Right lung (tissue), 10 donors: ENCODE data around the gene CNPPD1. TPM values are rescaled to one million over a fixed set of nuclear protein-coding genes. Genes with fewer than 3 reads are reported as not detected.

Experiments
- DNase-seq, 2 donors: peaks; one replicate each; pipeline ENCODE4 v3.0.0-alpha.2; 2013
- long read RNA-seq, 8 donors: transcript quantifications; one replicate each; lab custom pipeline, GENCODE V29; 2026
- polyA plus RNA-seq, 5 donors: library from polyadenylated mRNA; unstranded; fragments of 120-200 nt; gene quantifications; one replicate each; pipeline versions ENCODE4 v1.2.1 to v1.2.3, GENCODE V29; 2013; ENCODE audit warnings: inconsistent platforms in 1 of 5, low replicate concordance in 1 of 5; ENCODE audit not compliant: insufficient read length in 5 of 5, insufficient read depth in 1 of 5

CNPPD1 gene
- 10 to 100 TPM; 35.5 to 46.1 (median 38.5) TPM for polyA plus RNA-seq
- long read RNA-seq, donor 1, transcript CNPPD1-201 (8 exons, 2,060 nt), result major isoform, 19 of 64 reads
- long read RNA-seq, donor 1, partial matches to known transcripts, result 32 of 64 reads
- long read RNA-seq, donor 1, other reads (novel, unspliced or antisense), result 10 of 64 reads
- long read RNA-seq, donor 2, transcript CNPPD1-201 (8 exons, 2,060 nt), result major isoform, 7 of 7 reads
- long read RNA-seq, donor 2, partial matches to known transcripts, result 0 of 7 reads
- long read RNA-seq, donor 2, other reads (novel, unspliced or antisense), result 0 of 7 reads
- long read RNA-seq, donor 3, transcript CNPPD1-201 (8 exons, 2,060 nt), result major isoform, 10 of 14 reads
- long read RNA-seq, donor 3, partial matches to known transcripts, result 0 of 14 reads
- long read RNA-seq, donor 3, other reads (novel, unspliced or antisense), result 0 of 14 reads
- long read RNA-seq, donor 4, transcript CNPPD1-201 (8 exons, 2,060 nt), result major isoform, 8 of 9 reads
- long read RNA-seq, donor 4, partial matches to known transcripts, result 0 of 9 reads
- long read RNA-seq, donor 4, other reads (novel, unspliced or antisense), result 0 of 9 reads
- long read RNA-seq, donor 5, transcript CNPPD1-201 (8 exons, 2,060 nt), result major isoform, 9 of 23 reads
- long read RNA-seq, donor 5, partial matches to known transcripts, result 13 of 23 reads
- long read RNA-seq, donor 5, other reads (novel, unspliced or antisense), result 0 of 23 reads
- long read RNA-seq, donor 6, transcript CNPPD1-201 (8 exons, 2,060 nt), result major isoform, 12 of 21 reads
- long read RNA-seq, donor 6, partial matches to known transcripts, result 7 of 21 reads
- long read RNA-seq, donor 6, other reads (novel, unspliced or antisense), result 0 of 21 reads
- long read RNA-seq, donor 7, transcript CNPPD1-201 (8 exons, 2,060 nt), result major isoform, 26 of 32 reads
- long read RNA-seq, donor 7, partial matches to known transcripts, result 6 of 32 reads
- long read RNA-seq, donor 7, other reads (novel, unspliced or antisense), result 0 of 32 reads
- long read RNA-seq, donor 8, transcript CNPPD1-201 (8 exons, 2,060 nt), result major isoform, 5 of 5 reads
- long read RNA-seq, donor 8, partial matches to known transcripts, result 0 of 5 reads
- long read RNA-seq, donor 8, other reads (novel, unspliced or antisense), result 0 of 5 reads

DNA sequence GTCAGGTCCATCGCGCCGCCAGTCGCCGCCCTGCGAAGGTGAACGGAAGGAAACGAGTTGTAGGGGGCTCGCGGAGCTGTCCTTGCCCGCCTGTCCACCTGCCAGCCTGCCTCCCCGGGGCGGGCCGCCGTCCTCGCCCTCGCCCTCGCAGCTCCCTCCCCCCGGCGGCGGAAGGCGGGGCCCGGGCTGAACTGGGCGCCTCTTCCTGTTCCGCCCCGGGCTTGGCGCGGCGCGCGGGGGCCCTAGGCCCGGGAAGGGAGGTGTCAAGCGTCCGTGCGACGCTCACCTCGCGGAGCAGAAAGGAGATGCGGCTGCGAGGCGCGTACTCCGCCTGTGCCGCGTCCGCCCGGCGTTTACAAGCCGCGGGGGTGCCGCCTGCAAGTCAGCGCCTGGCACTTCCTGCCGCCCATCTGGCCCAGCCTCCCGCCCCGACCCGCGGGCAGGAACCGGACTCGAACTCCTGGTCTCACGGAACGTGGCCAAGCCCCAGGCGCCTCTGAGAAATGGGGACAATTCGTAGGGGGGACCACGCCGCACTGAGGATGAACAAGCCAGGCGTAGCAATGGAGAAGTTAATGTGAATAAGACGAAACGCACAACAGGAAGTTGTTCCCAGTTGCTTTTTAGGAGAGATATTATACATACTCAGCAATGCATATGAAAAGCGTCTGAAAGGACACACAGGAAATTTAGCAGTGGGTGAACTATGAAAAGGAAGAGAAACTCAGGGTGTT, at the start of gene CNPPD1:
CNPPD1 (minus strand) TSS at position 108 of the 734 bp plus-strand sequence; CDS start at position 11, 97 bp downstream.
- peak; percentile 79 to 85 for DNase-seq

DNA sequence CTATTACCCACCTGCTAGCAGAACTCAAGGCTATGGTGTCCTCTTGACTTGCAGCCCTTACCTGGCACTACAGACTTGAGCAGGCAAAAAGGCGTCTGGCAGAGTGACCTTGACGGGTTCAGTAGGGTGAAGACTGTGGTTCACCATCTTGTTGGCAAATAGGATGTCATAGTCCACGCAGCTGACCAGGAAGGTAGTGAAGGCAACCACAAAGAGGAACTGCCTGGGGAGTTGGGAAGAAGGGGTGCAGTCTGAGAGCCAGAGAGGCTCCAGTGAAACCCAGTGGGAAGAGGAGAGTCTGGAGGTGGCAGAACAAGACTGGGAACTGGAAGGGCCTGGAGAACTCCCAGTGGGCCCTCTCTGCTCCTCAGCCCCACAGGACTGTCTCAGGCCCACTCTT, 48.6 kb upstream of the CNPPD1 start:
- no peak for DNase-seq

DNA sequence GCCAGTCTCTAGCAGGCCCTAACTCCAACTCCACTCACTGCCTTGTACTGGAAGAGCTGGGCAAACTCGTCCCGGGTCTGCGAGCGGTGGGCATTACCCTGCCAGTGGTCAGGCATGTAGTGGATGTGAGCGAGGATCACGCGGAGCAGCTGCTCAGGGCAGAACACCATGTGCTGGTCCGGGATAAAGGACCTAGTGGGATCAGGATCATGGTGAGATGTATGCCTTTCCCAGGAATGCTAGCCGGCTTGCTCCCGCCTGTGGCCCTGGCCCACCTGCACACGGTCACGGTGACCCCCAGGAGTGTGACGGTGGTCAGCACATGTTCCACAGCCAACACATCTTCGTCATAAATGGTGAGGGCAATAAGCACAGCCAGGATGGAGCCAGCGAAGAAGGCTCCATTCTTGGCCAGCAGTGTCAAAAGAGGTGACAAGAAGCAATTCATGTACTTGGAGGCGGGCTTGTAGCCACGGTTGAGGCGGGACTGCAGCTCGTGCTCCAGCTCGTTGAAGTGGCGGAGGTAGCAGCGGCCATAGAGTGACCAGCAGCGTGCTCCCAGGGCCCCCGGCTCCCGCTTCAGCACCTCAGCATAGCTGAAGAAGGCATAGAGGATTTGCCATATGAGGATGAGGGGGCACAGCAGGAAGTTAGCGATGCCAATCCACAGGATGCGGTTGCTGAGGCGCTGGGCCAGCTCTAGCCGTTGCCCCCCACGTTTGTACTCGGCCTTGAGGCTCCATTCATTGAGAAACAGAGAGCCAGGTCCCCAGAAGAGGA, 47.3 kb upstream of the CNPPD1 start:
- DNase-seq, result no peak

DNA sequence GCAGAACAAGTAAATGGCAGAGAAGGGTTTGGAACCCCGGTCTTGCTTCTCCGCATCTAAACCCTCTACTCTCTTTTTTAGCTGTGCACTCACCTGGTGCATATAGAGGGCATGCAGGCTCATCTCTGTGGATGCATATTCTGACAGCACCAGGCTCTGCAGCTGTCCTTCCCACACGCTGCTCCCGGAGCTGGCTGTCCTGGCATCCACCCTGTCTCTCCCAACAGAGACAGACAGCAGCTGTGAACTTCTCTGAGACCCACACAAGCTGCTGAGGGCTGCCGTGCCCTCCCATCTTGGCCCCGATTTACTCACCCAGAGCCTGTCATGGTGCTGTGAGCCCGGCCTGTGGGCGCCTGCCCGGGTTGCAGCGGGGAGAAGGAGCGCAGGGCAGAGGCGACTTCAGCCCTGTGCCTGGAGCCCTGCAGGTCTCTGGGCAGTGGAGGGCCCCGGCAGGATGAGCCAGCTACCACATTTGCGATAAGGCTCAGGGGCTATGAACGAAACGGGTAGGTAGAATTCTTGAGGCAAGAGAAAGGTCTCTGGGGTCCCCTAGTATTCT, 45.3 kb upstream of the CNPPD1 start:
- no peak for DNase-seq

DNA sequence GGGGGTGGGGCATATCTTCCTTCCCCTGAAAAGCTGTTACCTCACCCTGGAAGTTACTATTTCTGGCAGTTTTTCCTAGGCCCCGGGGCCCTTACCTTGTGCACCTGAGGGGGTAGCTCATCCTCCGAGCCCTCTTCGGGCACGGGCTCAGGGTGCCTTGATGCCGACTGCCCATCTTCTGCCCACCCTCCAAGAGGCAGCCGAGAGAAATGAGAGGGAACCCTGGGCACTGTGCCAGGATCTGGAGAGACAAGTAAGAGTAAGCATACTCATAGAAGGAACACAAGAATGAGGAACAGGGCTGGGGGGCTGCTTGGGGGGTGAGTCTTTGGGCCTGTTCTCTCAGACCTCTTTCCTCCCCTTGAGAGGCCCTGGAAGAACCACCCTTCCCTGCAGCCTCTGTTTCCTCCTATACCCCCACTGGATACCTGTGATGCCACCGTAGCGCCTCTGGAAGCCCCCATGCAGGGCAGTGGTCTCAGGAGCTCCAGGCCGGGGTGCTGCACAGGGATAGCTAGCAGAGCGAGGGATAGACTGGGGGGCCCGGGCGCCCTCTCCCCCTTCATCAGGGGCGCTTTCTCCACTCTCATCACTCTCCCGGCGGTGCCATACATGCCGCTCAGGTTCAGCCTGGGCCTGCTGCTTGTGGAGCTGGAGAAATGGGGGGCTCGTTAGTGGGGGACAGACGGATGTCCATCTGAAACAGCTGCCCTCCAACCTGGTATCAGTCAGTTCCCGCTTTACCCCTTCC, 44.1 kb upstream of the CNPPD1 start:
- no peak for DNase-seq

DNA sequence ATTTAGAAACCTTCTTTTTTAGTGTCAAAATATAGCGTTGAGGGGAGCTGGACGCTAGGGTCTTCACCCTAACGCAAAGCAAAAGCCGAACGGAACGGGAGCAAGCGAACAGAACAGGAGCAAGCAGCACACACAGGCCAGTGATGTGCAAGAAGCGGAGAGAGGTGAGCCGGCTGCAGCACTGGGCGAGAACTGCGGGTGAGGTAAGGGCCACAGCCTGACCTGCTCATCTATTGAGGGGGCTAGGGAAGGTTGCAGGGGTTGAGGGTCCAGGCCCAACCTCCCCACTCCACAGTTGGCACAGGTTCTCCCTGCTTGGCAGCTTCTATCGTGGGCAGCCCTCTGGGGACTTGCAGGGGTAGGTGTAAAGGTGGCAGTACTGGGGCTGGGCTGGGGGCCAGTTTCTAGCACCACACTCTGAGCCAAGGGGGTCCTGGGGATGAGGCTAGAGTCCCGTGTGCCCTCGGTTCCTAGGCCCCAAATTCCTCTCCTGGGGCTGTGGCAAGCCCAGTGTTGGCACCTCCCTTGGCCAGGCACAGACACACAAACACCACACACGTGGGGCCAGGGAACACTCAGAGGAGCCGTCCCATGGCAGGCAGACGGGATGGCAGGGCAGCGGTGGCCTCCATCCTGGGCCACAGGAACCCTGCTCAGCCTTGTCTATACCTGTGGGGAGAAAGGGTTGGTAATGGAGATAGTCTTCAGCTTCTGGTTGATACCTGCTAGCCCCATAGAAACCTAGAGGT, 43.2 kb upstream of the CNPPD1 start:
- DNase-seq, result no peak

DNA sequence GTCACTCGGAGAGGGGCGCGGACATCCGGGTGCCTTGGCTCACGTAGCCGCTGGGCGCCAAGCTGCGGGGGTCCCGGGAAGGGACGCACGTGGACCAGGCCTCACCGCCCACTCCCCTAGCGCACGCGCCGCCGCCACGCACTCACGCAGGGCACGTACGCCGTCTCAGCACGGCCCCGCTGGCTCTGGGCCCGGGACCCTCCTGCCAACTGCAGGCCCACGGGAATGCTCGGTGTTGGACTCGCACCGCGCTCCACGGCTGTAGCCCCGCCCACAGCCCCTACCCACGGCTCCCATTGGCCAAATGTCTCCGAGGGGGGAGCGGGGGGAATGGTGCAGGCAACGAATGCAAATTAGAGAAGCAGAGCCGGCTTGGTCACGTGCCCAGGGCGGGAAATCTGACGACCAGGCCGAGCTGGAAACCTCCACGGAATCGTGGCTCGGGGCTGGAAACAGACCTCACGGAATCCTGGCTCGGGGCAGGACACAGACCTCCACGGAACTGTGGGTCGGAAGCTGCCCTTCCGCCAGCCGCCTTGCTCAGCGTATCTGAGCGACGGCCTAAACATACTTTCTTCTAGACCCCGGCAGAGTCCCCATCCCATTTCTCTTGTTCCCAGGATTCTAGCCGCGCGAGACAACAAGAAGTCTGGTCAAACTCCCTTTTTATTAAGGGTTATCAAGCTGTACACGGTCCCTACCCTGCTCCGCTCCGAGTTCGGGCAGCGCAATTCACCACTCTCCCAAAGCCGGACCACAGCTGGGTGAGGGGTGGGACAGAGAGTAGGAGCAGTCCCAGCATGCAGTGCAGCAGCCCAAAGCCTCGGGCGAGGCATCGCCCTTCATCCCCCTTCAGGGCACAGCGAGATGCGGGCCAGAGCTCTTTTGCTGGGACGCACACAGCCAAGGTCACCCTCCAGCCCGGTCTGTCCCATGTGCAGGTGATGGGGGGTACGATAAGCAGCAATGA, 42.3 kb upstream of the CNPPD1 start, which contains the start of gene ABCB6:
ABCB6 (minus strand) TSS at position 227 of the 970 bp plus-strand sequence. CDS start 285 bp downstream, outside the sequence.
- peak; percentile 94 to 95 for DNase-seq

DNA sequence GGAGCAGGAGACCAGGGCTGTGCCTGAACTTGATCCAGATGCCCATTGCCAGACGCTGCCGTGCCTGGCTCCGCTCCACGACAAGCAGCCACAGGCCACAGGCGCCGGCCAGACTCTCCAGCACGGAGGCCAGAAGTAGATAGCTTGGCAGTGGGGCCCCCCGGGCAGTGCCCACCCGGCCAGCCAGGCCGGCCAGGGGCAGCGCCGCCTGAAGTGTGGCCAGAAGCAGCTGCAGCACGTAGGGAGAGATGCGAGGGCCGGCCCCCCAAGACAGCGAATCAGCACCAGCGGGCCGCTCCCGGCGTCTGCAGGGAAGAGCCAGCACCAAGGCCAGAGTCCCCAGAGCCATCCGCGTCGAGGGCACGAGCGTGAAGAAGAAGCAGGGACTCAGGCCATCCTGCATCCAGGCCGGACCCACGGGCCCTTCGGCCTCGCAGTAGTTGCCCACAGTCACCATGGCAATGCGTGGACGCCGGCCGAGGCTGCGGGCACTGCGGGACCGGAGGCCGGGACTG, 41.5 kb upstream of the CNPPD1 start:
- DNase-seq, result no peak

DNA sequence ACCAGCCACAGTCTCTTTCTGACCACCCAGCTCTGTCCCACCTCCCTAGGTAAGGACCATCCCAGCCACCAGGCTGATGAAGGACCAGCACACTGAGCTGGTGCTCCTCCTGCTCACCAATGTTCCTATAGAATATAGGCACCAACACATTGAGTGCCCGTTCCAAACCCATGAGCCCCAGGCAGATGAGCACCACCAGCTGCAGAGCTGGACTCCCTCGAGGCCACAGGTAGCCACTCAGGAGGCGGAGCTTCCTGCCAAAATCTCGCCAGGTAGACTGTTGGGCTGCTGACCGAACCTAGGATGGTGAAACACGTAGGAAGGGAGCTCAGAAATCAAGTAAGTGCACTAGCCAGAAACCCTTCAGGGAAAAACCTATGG, 39.8 kb upstream of the CNPPD1 start:
- no peak for DNase-seq

DNA sequence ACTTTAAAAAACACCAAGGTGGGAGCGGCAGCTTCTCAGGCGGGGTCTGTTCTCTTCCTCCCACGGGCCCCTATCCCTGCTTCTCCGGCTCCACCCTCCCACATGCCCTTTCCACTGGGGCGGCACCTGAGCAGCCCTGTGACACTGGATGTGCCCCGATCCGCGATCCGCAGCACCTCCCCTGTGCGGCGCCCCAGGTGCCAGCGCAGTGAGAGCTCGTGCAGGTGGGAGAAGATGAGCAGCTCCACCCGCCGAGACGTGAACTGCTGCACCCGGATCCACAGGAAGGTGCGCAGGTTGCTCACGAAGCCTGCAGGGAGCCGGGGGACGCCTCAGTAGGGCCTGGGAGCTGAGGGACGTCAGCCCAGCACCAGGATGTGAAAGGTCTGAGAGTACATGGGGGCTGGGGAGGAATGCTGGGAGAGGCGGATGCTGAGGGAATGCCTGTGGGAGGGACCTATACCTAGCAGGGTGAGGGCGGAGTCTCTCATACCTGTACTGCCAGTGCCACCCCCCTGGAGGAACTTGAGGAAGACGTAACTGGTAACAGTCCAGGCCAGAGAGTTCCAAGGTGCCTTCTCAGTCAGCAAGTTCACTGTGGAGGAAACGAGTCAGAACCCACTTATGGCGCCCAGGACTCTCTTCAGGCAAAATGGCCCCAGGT, 39.3 kb upstream of the CNPPD1 start:
- DNase-seq, result no peak

DNA sequence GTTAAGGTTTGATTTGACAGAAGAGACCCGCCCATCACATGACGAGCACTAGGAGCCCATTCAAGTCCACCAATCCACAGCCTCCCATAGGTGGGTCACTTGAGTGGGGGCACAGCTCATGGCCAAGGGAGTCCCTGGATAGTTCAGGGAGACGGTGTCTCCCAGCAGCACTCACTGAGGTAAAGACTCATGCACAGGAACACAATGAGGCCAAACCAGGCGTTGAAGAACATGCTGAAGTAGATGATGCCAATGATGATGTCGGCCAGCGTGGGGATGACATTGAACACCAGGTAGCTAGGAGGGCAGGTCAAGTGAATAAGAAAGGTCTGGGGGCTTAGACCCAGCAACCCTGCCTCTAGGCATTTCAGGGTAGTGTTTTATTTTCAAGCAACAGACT, 38.1 kb upstream of the CNPPD1 start:
- DNase-seq, result no peak

DNA sequence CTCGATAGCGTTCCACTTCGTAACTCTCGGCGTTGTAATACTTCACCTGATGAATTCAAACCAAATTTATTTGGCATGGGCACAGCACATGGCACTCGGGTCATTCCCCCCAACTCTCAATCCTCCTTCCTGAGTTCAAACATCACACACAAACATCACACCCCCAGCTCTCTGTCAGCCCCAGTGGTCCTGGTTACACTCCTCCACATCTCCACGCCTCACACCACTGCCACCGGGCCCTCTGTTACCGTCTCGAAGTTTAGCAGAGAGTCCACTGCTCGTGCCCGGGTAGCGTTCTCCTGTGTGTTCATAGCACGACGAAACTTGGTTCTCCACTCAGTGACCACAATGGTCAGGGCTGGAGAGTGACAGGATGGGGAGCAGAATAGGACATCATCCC, 37.4 kb upstream of the CNPPD1 start:
- no peak for DNase-seq

DNA sequence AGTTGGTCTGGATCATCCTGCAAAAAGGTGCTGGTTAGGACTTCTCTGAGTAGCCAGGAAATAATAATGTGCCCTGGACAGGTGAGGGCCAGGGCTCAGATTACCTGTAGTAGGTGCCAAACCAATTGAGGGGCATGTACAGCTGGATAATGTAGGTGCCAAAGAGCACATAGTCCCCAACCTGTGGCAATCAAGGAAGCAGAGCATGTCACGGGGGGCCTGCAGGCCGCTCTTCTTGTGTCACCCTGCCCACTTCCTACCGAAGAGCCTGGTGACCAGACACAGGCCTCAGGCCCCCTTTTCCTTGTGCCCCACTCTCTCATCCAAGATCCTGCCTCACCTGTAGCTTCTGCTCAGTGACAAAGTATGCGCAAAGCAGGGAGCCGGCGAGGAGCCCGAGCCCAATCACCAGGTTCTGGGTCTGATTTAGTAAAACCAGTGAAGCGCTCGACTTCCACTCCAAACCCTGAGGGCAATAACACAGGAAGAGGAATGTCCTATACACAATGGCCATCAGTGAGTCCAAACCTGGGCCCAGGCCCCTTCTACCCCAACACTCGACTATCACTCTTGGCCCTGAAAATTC, 36.9 kb upstream of the CNPPD1 start:
- no peak for DNase-seq

DNA sequence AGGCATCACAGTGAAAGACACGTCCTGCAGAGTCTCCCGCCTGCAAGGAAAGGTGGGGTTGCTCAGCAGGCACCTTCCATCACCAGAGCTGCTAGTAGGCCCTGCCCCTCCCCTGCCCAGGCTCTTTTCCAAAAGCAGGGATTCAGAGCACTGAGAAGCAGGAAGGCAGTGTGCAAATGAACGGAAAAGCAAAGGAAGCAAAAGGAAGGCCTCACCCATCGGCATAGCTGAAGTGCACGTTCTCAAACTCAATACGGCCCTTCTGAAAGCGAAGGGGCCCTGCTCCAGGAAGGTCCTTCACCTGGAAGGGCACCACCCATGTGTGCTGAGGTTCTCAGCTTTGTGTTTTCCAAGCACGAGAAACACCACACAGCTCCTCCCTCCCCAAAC, 36.3 kb upstream of the CNPPD1 start:
- DNase-seq, result no peak

DNA sequence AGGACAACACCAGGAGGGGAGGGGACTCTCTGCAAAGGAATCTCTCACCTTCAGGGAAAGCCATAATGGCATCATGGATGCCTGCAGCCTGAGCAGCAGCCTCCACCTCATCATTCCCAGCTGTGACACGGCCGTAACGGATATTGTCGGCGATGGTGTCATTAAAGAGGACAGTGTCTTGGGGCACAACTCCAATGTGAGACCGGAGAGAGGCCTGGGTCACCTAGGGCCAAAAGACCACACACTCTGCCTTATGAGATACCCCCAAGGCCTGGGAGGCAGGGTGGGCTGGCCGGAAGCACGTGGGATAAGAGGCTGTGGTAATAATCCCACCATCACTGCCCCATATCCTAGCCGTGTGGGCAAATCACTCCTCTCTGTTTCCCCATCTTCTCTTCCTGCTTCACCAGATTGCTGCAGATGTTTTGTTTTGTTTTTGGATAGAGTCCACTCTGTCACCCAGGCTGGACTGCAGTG, 34.2 kb upstream of the CNPPD1 start:
- DNase-seq, result no peak
